Activated naive CD4-positive, alpha-beta T cell treated with anti-CD3 and anti-CD28 coated beads, Interleukin-2, amount 50 U/mL, for 24 hours (primary cell): ENCODE data around the gene RSBN1.

Experiments
- H3K27ac Mint-ChIP-seq: one replicate; pipeline ENCODE4 v1.8.0; 2021; ENCODE audit warnings: mild to moderate bottlenecking, mixed read lengths
- H3K27me3 Mint-ChIP-seq: one replicate; pipeline ENCODE4 v1.8.0; 2021; ENCODE audit warnings: mixed read lengths
- H3K36me3 Mint-ChIP-seq: one replicate; pipeline ENCODE4 v1.8.0; 2021; ENCODE audit warnings: mixed read lengths
- H3K4me1 Mint-ChIP-seq: one replicate; pipeline ENCODE4 v1.8.0; 2021; ENCODE audit warnings: mixed read lengths
- H3K4me3 Mint-ChIP-seq: one replicate; pipeline ENCODE4 v1.8.0; 2021; ENCODE audit warnings: mild to moderate bottlenecking, mixed read lengths
- H3K9me3 Mint-ChIP-seq: one replicate; pipeline ENCODE4 v1.8.0; 2021; ENCODE audit warnings: mixed read lengths

RSBN1 gene

DNA sequence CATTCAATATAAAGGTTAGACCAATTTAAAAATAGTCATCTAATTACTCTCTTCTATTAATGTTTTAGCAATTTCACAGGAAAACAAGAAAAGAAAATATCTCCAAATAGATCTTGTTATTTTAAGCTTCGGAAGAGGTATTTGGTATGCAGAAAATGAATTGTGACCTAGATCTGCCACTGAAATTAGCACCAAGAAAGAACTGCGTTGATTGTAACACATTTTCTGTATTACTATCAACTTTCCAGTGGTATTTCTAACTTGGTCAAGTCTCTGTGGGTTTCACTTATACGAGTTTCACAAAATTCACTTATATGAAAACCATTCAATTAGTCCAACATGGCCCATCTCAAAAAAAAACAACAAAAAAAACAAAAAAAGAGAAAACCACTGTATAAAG, 11.8 kb downstream of the RSBN1 start:
- Mint-ChIP-seq H3K4me3 (no peak overlapping the region), H3K27me3 (no peaks in the 10 kb centered on the region), H3K9me3 (no peaks in the 10 kb centered on the region), H3K36me3 (peaks cover 20% of the 10 kb centered on the region), H3K27ac (no peak overlapping the region), H3K4me1 (peaks cover 84% of the 10 kb centered on the region)

DNA sequence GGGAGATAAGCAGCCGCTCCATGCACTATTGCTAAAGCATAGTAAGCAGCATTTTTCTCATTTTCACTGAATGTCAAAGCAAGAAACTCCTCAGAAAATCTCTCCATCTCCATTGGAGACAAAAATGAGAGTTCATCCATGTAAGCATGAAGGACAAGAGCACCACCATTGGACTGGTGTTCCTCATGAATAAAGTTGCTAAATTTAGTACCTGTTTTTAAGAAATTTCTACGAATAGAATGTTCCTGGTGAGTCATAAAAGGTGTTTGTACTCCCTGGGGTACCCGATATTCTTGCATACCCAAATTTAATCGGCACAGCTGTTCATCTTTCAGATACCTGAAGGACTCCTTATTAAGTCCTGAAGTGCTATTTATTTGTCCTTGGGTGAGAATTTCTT, 14.8 kb downstream of the RSBN1 start:
- Mint-ChIP-seq H3K27me3 (no peaks in the 10 kb centered on the region), H3K27ac (no peak overlapping the region), H3K4me3 (no peak overlapping the region), H3K36me3 (peaks cover 30% of the 10 kb centered on the region), H3K9me3 (no peaks in the 10 kb centered on the region), H3K4me1 (peaks cover 83% of the 10 kb centered on the region)

DNA sequence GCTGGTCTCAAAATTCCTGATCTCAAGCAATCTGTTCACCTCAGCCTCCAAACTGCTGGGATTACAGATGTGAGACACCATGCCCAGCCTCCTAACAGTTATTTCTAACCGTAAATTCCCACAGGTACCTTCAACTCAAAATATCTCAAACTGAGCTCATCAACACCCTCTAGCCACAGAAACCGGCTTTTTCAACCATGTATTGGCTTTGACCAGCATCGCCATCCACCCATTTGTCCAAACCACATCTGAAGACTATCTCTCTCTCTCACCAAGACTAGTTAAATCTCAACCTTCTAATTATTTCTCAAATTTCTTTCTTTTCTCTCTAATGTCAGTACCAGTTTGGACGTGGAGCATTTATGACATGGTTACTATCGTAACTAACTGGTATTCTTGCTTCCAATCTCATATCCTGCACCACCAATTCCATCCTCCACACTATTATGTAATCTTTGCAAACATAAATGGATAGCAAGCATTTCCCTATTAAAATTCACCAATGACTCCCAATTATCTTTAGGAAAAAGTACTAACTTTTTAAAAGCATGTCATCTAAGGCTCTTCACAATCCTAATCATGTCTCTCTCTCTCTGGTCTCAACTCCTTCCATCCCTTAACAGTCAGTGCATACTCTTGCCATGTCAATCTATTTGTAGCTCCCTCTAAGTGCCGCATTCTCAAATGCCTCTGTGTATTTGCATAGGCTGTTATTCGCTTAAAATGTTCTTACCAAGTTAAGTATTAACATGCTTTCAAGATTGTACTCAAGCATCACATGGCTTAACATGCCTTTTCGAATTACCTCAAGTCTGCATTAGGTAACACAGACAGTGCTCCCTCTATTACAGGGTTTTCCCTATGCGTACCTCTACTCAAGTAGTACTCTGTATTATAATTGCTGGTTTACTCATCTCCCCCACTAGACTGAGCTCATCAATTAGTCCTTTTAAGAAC, 18.1 kb downstream of the RSBN1 start:
- H3K4me1 Mint-ChIP-seq: peaks cover 85% of the 10 kb centered on the region
- peaks cover 36% of the 10 kb centered on the region for H3K36me3 Mint-ChIP-seq
- no peaks in the 10 kb centered on the region for H3K27me3 Mint-ChIP-seq
- peak overlapping the region; percentile 64 for H3K27ac Mint-ChIP-seq
- peak overlapping the region; percentile 12 for H3K4me3 Mint-ChIP-seq
- H3K9me3 Mint-ChIP-seq: no peaks in the 10 kb centered on the region

DNA sequence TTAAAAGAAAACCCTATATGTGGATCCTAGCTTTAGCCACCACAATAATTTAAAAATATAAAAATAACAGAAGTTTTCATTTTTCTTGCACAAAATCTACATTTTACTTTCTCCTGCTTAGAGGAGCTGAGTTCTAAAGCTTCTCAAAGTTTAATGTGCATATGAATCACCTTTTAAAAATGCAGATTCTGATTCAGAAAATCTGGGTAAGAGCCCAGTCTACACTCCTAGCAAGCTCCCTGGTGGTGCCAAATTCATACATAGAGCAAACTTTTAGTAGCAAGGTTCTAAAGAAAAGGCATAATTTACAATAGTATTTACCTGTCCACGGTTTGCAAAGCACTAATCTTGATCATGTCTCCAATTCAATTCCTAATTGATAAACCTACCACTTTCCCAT, 19.3 kb downstream of the RSBN1 start:
- Mint-ChIP-seq H3K27me3 (no peaks in the 10 kb centered on the region), H3K4me1 (peaks cover 86% of the 10 kb centered on the region), H3K27ac (no peak overlapping the region), H3K36me3 (peaks cover 37% of the 10 kb centered on the region), H3K9me3 (no peaks in the 10 kb centered on the region), H3K4me3 (no peak overlapping the region)

DNA sequence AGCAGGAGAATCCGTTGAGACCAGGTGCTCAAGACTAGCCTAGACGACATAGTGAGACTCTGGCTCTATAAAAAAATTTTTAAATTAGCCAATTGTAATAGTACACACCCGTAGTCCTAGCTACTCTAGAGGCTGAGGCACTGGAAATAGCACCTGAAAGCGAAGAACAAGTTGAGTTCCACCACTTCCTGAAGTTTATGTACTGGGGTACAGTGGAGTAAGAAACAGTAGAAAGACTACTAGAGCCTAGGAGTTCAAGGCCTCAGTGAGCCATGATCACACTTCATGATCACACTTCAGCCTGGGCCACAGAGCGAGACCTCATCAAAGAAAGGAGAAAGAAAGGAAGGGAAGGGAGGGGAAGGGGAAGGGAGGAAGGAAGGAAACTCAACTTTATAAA, 19.8 kb downstream of the RSBN1 start:
- Mint-ChIP-seq H3K4me3 (peak overlapping the region; percentile 12), H3K27ac (peak overlapping the region; percentile 84), H3K27me3 (no peaks in the 10 kb centered on the region), H3K4me1 (peaks cover 86% of the 10 kb centered on the region), H3K36me3 (peaks cover 37% of the 10 kb centered on the region), H3K9me3 (no peaks in the 10 kb centered on the region)

DNA sequence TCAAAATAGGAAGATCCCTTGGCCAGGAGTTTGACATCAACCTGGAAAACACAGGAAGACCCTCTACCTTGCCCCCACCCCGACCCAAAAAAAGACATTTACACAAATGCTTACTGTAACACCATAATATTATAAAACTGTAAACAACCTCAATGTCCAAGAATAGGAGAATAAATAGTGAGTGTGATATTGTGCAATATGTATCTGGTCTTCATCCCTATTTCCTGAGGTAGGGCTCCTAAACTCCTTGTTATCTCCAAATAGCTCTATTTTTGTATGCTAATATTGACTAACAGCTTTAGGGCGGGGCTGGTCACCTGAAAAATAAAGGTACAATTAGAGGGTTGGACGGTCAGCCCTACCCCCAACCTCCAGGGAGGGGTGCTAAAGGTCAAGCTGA, 23.5 kb downstream of the RSBN1 start:
- Mint-ChIP-seq H3K27me3 (no peaks in the 10 kb centered on the region), H3K4me3 (no peak overlapping the region), H3K27ac (no peak overlapping the region), H3K4me1 (peaks cover 82% of the 10 kb centered on the region), H3K36me3 (peaks cover 15% of the 10 kb centered on the region), H3K9me3 (no peaks in the 10 kb centered on the region)

DNA sequence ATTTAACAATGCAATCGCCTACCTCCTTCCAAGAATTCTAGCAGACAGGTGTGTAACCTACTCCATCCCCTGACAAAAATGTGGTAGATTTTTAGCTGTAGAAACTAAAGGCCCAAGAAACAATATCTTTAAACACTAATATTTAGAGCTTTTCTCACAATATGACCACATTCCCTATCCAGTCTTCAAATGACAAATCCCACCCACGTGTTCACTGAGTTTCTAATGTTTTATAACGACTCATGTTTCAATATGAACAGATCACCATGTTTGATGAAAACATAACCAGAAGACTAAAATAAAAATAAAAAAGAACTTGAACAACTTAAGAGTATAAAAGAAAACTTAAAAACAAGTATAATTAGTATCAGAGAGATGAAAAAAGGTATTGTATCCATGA, 24.6 kb downstream of the RSBN1 start:
- Mint-ChIP-seq H3K4me3 (no peak overlapping the region), H3K4me1 (peaks cover 73% of the 10 kb centered on the region), H3K36me3 (peaks cover 15% of the 10 kb centered on the region), H3K27ac (peak overlapping the region; percentile 65), H3K27me3 (no peaks in the 10 kb centered on the region), H3K9me3 (no peaks in the 10 kb centered on the region)

DNA sequence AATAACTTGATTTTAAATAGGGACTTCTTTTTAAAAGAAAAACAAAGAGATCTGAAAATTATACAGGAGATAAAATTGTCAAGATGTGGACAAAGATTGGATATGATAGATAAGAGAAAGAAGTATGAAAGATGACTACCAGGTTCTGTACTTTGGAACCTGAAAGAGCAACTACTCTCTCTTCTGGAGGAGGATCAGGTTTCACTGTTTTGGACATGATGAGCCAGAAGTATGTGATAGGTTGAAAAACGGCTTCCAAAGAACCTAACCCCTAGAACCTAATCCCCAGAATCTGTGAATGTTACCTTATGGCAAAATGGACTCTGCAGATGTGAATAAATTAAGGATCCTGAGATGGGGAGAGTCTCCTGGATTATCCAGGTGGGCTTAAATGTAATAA, 26.2 kb downstream of the RSBN1 start:
- Mint-ChIP-seq H3K9me3 (no peaks in the 10 kb centered on the region), H3K4me3 (no peak overlapping the region), H3K4me1 (peaks cover 58% of the 10 kb centered on the region), H3K27me3 (no peaks in the 10 kb centered on the region), H3K36me3 (peaks cover 15% of the 10 kb centered on the region), H3K27ac (peak overlapping the region; percentile 94)

DNA sequence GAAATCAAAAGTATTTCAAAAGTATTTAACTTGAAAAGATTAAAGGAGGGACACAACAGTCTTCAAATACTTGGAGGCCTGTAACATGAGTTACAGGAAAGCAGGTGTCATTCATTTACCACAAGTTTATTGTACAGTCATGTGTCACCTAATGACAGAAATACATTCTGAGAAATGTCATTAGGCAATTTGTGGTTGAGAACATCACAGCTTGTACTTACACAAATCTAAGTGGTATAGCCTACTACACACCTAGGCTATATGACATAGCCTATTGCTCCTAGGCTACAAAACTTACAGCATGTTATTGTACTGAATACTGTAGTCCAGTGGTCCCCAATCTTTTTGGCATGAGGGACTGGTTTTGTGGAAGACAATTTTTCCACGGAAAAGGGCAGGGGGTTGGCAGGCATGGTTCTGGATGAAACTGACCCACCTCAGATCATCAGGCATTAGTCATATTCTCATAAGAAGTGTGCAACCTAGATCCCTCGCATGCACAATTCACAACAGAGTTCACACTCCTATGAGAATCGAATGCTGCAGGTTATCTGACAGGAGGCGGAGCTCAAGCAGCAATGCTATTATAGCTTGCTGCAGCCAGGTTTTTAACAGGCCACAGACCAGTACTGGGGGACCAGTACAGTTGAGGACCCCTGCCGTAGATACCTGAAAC, 28.0 kb downstream of the RSBN1 start:
- Mint-ChIP-seq H3K4me1 (peaks cover 40% of the 10 kb centered on the region), H3K4me3 (peak overlapping the region; percentile 71)

DNA sequence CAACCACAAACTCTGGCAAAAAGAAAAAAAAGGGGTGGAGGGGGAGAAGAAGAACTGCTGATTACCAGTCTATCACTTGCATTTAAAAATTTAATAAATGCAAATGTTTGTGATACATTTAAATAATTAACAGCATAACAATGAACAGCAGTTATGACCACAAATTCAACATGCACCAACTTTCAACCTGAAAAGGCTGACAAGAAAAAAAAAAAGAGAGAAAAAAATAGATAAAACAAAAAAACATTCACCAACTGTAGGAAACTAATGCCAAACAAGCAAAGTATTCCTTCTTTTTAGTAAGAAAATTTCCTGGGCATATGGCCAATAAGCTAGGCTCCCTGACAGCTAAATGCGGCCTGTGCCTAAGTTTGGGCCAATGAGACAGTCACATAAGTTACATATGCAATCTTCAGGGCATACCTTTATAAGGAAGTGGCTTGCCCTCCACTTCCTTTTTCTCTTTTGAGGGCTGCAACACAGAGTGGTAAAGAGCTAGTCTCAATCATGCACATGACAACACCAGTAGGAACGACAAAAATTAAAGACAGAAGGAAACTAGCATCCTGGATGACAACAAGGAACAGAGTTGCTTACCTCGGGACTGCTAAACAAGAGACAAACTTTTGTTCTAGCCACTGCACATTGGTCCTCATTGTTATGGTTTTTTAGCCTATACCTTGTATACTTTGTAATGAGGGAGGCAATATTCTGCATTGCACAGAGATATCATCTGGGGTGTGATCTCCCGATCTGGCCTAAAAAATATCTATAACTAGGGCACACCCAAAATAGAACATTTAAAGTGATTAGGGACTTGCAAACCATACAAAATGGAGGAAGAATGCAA, 28.8 kb downstream of the RSBN1 start:
- peak overlapping the region; percentile 71 for H3K4me3 Mint-ChIP-seq

More for the DNA sequence above, 28.0 kb downstream of the RSBN1 start:
- peaks cover 9% of the 10 kb centered on the region for H3K36me3 Mint-ChIP-seq
- H3K27ac Mint-ChIP-seq: no peak overlapping the region
- no peaks in the 10 kb centered on the region for H3K27me3 Mint-ChIP-seq
- H3K9me3 Mint-ChIP-seq: no peaks in the 10 kb centered on the region

DNA sequence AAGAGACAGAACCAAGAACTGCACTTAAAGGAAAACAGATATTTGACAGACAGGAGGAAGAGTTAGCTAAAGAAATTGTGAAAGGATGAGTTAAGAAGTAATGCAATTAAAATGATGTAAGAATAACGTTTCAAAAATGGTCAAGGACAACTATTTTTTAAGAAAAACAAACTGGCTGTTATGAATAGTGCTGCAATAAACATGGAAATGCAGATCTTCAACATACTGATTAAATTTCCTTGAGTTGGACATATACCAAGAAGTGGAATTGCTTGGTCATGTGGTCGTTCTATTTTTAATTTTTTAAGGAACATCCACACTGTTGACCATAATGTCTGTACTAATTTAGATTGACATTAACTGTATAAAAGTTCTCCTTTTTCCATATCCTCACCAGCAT, 29.9 kb downstream of the RSBN1 start:
- Mint-ChIP-seq H3K36me3 (peaks cover 8% of the 10 kb centered on the region), H3K27me3 (no peaks in the 10 kb centered on the region), H3K4me1 (peaks cover 22% of the 10 kb centered on the region), H3K4me3 (no peak overlapping the region), H3K9me3 (no peaks in the 10 kb centered on the region), H3K27ac (no peak overlapping the region)

More for the DNA sequence above, 28.8 kb downstream of the RSBN1 start:
- H3K27me3 Mint-ChIP-seq: no peaks in the 10 kb centered on the region
- peaks cover 11% of the 10 kb centered on the region for H3K36me3 Mint-ChIP-seq
- H3K9me3 Mint-ChIP-seq: no peaks in the 10 kb centered on the region
- H3K27ac Mint-ChIP-seq: no peak overlapping the region
- H3K4me1 Mint-ChIP-seq: peaks cover 33% of the 10 kb centered on the region

DNA sequence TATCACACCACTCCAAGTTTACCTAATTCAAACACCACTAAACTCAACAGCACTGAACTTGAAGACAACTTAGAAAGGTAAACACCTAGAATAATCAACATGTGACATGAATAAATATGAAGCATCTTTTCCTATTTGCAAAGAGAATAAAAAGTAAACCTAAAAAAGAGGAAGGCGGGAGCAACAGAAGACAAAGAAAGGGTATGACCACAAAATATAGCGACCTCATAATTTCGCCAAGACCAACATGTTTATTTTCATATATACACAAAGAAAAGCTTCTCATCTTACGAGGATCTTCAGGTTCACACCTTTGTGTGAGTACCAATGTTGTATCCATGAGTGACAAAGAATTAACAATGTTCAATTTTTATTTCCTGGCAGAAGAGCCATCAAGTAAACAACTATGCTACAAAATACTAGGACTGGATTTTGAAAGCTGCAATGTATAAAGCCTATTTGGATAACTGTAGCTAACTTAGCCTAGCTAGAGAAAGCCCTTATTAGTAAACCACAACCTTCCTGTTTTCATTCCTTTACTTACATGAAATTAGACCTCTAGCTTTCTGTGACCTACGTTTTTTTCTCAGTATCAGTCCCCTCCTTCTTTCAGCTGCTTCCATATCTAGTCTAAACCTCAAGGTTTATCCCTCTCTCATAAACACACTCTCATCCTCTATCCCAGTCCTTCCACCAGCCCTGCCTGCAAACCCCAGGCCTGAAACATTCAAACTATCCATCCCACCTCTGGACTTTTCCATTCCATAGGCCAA, 31.7 kb downstream of the RSBN1 start:
- H3K4me1 Mint-ChIP-seq: peaks cover 5% of the 10 kb centered on the region
- H3K36me3 Mint-ChIP-seq: peaks cover 13% of the 10 kb centered on the region
- H3K4me3 Mint-ChIP-seq: no peak overlapping the region
- no peaks in the 10 kb centered on the region for H3K27me3 Mint-ChIP-seq
- H3K9me3 Mint-ChIP-seq: no peaks in the 10 kb centered on the region
- no peak overlapping the region for H3K27ac Mint-ChIP-seq

DNA sequence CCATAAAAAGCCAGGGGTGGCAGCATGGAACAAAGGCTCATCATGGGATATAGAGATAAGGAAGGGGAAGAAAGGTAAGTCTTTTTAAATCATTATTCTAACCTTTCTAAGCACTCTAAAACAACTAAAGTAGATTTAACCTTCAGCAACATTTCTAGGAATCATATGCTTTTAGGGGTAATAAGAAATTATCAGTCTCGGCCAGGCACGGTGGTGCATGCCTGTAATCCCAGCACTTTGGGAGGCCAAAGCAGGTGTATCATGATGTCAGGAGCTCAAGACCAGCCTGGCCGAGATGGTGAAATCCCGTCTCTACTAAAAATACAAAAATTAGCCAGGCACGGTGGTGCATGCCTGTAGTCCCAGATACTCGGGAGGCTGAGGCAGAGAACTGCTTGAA, 32.7 kb downstream of the RSBN1 start:
- Mint-ChIP-seq H3K36me3 (peaks cover 13% of the 10 kb centered on the region), H3K27ac (no peak overlapping the region), H3K27me3 (no peaks in the 10 kb centered on the region), H3K9me3 (no peaks in the 10 kb centered on the region), H3K4me3 (no peak overlapping the region), H3K4me1 (no peaks in the 10 kb centered on the region)

DNA sequence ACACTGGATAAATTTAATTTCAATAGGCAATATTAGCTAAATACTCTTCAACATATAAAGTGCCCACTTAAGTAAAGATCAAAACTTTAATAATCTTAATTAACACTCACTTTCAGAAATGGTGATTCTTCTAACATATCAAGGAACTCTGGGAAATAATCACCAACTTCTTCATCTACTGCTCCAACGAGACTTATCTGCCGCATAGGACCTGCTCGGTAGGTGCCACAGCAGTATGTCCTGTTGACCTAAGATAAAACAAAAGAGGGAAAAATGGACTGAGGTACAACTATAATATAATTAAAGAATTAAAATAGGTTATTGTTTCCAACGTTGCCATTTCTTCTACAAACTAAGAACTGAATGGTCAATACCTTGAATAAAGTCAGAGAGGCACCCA, 34.7 kb downstream of the RSBN1 start:
- Mint-ChIP-seq H3K27ac (no peak overlapping the region), H3K27me3 (no peaks in the 10 kb centered on the region), H3K4me3 (no peak overlapping the region), H3K36me3 (peaks cover 16% of the 10 kb centered on the region), H3K4me1 (peaks cover 4% of the 10 kb centered on the region), H3K9me3 (no peaks in the 10 kb centered on the region)

DNA sequence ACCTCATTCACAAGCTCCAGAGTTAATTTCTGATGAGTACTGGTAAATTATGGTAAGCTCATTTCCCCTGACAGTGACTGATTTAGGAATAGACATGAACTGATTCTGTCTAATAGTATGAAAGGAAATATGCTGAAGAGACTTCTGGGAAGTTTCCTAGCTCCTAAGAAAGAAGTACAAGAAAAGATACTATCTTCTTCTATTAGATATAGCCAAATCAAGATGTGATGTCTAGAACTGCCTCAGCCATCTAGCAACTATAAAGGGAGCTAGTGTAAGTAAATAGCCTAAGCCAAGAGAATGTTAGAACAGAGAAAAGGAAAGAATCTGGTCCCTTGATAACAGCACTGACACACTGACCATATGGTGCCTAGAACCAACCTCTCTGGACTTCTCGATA, 42.2 kb downstream of the RSBN1 start:
- Mint-ChIP-seq H3K27ac (peak overlapping the region; percentile 31), H3K36me3 (peaks cover 18% of the 10 kb centered on the region), H3K27me3 (no peaks in the 10 kb centered on the region), H3K4me3 (no peak overlapping the region), H3K4me1 (peaks cover 43% of the 10 kb centered on the region), H3K9me3 (no peaks in the 10 kb centered on the region)
